ENCODE results near the gene CDC42BPG.

DNA sequence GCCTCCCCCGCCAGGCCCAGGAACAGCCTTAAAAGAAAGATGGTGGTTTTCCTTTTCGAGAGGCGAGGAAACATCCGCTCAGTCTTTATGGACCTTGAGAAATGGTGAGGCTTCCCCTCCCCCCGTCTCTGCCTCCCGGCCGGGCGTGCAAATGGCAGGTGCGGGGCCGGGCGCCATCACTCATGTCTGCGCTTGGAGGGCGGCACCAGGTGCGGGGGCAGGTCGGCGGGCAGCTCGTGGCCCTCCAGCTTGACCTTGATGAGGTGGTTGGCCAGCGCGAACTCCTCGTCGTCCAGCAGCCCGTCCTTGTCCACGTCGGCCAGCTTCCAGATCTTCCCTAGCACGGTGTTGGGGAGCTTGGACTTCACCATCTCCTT is 9.7 kb upstream of the CDC42BPG start:
- TF ChIP-seq, protein P1, sequence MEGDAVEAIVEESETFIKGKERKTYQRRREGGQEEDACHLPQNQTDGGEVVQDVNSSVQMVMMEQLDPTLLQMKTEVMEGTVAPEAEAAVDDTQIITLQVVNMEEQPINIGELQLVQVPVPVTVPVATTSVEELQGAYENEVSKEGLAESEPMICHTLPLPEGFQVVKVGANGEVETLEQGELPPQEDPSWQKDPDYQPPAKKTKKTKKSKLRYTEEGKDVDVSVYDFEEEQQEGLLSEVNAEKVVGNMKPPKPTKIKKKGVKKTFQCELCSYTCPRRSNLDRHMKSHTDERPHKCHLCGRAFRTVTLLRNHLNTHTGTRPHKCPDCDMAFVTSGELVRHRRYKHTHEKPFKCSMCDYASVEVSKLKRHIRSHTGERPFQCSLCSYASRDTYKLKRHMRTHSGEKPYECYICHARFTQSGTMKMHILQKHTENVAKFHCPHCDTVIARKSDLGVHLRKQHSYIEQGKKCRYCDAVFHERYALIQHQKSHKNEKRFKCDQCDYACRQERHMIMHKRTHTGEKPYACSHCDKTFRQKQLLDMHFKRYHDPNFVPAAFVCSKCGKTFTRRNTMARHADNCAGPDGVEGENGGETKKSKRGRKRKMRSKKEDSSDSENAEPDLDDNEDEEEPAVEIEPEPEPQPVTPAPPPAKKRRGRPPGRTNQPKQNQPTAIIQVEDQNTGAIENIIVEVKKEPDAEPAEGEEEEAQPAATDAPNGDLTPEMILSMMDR (IDR thresholded peaks at IDR 0.05; ENCODE audit: low read depth, low read length, poor library complexity, severe bottlenecking), result no peak
- no peak for TF ChIP-seq EZH2phosphoT487 (IDR thresholded peaks at IDR 0.05; ENCODE audit: borderline replicate concordance, low read length)
